NCI-H1048 (cell line): ENCODE data around the gene CNPY2.
"Not testable (repeated sequence)": the region's sequence is repeated elsewhere in the genome, so short reads cannot be mapped to it uniquely, and the experiment has no call there.

Source experiments
- DNase-seq: peaks from one replicate; lab custom pipeline; 2025; lab: John Stamatoyannopoulos, UW

CNPY2 gene

DNA sequence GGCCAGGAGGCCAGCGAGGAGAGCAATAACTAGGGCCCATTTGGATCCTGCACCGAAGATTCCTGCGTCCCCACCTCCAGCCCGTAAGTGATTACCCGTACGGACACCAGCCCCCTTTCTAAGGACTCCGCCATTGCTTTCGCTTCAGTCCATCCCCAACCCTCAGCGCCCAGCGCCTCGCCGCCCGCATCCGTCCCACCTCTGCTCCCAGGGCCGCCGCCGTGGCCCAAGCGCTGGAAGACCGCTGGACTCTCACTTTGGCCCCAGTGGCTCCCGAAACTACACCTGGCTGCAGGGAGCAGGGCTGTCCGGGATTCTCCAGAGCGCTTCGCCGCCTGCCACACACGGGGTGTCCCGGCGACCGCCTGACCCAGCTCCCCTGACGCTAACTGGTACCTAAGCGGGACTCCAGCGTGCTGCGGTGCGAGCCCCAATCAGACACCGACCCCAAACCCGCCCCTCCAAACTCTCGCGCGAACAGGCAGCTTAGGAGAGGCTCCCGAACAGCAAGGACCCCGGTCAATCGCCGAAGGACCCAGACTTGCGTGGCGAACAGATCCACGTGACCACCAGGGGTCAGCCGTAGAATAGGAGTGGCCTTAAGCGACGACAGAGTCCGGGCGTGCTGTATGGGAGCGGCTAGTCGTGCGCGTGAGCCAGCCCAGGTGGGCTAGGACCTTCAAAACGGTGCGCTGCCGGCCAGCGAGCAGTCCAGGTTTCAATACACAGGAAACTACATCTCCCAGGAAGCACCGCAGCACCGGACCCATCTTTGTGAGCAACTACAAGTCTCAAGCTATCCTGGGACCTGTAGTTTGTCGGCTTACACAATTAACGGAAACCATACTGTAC lies at the start of gene CNPY2:
Gene CNPY2, minus strand, starts transcription at position 367 of the 852 bp plus-strand sequence. CDS start 771 bp downstream, outside the sequence.
- DNase-seq: peak; percentile 88

DNA sequence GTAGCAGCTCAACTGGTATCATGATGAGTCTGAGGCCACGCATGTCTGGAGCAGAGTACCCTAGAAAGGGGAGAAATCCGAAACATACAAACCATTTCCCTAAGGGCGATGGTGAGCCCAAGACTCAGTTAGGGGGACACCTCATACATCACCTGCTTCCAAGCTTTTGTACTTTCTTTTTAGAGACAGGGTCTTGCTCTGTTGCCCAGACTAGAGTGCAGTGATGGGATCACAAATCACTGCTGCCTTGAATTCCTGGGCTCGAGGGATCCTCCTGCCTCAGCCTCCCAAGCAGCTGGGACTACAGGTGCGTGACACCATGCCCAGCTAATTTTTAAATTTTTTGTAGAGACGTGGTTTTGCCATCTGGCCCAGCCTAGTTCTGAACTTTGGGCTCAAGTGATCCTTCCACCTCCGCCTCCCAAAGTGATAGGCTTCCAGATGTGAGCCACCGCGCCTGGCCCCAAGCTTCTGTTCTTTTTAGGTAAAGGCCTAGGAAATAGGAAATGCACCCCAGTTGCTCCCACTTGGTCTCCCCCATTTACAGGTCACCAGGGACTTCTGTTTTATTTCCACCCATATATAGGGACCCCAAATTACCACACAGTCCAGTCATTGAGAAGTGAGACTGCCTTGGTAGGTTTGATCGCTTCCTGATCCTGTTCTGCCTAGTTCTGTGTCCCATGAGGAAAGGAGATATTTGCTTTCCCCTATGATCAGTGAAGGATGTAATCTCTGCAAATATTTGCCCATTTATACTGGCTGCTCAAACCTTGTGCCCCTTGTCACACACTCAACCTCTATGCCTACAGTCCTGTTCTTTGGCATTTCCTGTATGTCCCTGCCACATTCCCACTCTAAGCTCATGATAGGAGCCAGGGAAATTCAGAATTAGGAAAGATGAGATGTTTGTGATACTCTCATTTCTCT lies 46.6 kb upstream of the CNPY2 start, which contains the start of gene APOF:
Gene APOF, minus strand, starts transcription at position 728 of the 930 bp plus-strand sequence. Its CDS starts 112 bp downstream, at position 616.
- no peak for DNase-seq

DNA sequence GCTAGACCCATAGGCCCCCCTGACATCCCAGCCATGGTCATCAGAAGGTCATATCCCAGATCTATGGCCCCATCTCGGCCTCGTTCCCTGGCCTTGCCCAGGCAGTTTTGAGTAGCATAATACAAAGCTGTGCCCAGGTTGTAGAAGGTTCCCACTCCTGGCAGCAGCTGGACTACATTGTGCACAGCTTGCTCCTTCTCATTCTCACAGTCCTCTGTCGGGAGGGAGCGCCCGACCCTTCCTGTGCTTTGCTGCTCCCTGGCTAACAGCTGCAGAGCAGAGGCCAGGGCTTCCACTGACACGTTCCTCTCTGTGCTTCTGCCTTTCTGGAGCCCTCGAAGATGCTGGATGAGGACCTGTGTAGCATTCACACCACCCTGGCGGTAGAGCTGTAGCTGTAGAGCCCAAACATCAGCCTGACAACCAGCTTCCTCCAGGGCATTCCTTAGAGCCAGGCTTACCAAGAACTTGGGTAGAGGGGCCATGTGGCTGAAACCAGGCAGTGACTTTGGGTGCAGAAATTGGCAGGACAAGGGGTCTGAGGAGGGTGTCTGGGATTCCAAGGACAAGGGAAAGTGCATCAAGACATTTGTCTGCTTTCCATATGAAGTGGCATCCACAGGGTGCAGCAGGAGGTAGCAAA lies 45.8 kb upstream of the CNPY2 start:
- DNase-seq: no peak

DNA sequence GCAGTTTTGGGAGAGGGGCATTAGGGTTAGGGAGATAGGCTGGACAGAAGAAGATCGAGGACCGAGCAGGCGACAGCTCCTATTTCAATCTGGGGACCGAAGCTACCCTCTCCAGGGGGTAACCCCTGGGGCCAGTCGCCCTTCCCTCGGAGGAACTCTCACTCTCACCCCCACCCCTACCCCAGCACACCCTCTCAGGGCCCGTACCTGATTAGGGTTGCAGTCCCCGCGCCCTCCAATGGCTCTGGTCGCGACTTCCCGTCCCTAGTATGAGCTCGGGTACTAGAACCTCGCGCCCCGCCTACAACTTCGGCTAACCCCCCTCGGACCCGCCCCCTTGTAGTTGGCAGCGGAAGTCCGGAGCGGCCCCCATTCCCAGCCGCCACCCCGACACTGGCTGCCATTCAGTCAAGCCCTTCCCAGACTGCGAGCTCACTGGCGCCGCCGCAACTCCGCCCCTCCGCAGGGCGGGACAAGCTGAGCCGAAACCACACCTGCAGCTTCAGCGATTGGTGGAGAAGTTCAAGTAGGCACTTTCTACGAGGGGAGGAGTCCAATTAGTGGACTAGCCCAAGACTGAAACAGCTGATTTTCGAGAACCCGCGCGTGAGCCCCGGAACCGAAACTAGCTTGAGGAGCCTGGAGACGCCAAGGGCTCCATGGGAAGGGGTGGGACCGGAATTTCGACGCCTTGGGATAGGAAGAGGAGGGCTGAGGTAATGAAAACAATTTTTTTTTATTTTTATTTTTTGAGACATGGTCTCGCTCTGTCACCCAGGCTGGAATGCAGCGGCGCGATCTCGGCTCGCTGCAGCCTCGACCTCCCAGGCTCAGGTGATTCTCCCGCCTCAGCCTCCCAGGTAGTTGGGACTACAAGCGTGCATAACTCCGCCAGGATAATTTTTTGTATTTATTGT lies 44.3 kb upstream of the CNPY2 start, which contains the start of gene STAT2:
Gene STAT2, minus strand, starts transcription at position 257 of the 917 bp plus-strand sequence. CDS start 3,536 bp downstream, outside the sequence.
- DNase-seq: peak; percentile 100

DNA sequence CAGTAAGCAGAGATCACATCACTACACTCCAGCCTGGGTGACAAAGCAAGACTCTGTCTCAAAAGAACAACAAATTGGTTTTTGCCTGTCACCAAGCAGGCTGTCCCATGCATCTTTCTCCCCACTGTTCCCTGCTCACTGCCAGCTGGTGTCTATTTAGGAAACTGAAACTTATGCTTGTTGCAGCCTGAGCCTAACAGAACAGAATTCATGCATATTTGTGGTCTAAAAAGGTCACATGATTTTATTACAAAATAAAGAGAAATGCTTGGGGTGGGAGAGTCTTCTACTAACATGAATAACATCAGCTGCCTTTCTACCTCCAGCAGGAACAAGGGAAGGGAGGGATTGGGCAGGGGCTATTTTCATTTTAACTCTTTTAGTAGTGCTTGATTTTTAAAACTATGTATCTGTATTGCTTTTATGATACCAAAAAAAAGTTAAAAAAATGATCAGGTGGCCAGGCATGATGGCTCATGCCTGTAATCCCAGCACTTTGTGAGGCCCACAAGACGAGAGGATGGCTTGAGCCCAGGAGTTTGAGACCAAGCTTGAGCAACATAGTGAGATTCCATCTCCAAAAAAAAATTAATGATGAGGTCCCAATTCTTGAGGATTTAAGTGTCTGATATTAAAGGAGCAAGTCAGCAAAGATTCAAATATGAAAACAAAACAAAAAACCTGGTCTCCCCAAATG lies 43.2 kb upstream of the CNPY2 start:
- DNase-seq: no peak

DNA sequence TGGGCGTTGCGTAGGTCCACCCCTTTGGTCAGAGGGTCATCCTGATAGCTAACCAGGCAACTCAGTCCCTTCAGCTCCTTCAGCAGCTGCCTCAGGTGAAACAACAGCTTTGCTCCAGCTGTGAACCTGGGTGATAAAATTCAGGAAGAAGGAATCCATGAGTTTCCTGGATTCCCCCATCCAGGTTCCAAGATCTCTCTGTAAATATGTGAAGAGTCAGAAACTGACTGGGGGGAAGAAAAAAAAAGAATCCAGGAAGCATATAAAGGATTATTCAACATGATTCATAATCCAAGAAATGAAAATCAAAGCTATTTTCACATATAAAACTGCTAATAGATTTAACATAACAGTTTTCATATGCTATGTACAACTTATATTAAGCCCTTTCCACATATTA lies 35.5 kb upstream of the CNPY2 start:
- DNase-seq: no peak

DNA sequence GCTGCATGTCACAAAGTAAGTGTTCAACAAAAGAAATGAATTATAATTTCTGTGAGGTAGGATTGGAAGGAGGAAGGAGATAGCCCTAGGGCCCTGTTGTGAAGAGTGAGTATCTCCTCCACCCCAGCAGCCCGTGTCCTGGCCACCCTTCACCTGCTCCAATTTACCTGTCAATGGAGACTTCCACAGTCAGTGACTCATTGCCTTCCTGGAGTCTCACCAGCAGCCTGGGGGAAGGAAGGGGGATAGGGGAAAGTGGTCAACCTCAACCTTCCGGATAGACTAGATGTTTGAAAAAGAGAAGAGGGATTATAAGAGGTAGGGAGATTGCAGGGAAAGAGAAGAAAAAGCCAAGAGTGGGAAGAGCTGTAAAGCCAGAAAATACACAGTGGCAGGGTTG lies 34.9 kb upstream of the CNPY2 start:
- DNase-seq: no peak

DNA sequence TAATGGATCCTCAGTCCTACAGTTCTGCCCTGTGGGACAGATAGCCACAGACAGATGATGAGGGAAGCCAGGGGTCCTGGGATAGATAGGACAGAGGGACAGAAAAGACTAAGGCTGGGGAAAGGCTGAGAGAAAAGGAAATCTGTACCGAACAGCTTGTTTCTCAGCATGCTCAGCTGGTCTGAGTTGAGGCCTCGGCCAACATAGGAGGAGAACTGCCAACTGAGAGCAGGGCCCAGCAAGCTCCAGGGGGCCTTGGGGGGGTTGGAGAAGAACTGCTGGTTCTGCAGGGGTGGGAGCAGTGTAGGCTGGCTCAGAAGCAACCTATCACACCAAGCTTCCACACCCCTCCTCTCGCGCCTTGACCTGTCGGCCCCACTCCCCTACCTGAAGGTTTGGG lies 33.0 kb upstream of the CNPY2 start:
- no peak for DNase-seq

DNA sequence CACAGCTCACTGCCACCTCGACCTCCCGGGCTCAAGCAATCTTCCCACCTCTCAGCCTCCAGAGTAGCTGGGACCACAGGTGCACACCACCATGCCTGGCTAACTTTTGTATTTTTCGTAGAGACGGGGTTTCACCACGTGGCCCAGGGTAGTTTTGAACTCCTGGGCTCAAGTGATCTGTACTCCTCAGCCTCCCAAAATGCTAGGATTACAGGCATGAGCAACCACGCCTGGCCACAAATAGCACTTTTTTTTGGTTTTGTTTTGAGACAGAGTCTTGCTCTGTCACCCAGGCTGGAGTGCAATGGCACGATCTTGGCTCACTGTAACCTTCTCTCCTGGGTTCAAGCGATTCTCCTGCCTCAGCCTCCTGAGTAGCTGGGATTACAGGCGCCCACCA lies 31.5 kb upstream of the CNPY2 start:
- DNase-seq: not testable (repeated sequence)

DNA sequence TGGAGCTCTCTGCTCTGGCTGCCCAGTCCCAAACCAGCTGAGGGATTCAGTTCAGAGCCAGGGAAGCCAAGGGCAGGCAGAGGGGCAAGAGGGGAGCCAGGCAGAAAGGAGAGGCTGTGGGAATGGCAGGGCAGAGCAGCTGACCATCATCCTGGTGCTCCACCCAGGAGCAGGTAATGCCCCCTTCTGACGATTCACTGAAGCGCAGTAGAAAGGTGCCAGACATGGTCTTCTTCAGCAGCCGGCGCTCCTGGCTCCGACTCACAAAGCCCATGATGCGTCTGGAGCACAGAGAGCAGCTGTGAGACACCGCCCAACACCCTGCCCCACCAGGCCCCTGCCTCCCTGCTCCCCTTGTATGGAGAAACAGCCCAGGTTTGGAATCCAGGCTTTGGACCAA lies 30.9 kb upstream of the CNPY2 start:
- DNase-seq: no peak

DNA sequence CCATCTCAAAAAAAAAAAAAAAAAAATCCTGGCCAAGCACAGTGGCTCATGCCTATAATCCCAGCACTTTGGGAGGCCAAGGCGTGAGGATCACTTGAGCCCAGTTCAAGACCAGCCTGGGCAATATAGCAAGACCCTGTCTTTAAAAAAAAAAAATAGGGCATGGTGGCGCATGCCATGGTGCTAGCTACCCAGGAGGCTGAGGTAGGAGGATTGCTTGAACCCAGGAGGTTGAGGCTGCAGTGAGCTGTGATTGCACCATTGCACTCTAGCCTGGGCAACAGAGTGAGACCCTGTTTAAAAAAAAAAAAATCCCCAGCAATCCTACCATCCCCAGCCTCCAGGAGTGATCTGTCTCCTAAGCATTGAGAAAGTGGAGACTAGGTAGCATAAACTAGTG lies 26.5 kb upstream of the CNPY2 start:
- not testable (repeated sequence) for DNase-seq

DNA sequence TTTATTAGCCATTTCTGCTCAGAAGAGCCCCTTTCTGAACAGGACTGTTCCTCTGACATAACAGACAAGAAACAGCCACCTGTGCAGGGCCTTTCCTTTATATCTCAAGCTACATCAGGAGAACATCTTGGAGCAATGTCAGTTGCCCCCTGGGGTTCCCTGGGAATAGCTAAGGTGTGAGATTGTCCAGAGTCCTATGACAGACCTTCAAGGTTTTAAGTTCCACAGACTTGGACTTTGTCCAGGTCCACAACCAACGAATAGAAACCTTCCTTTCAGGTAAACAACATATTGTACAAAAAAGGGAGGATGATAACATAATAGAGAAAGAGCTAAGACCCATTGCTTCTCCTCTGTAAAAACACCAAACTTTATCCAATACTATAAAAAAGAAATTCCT lies 25.8 kb upstream of the CNPY2 start:
- DNase-seq: no peak

DNA sequence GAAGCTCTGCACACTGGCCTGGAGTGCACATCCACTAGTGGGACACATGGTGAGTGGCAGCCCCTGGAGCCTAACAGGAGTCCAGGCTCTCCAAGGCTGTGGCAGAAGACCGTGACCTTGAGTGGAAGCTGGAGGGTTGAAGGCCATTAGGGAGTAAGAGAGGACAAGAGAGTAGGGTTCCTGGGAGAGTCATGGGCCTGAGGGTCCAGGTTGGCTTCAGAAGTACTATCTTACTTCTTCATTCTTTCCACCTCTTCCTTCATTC lies 23.3 kb upstream of the CNPY2 start:
- DNase-seq: no peak

DNA sequence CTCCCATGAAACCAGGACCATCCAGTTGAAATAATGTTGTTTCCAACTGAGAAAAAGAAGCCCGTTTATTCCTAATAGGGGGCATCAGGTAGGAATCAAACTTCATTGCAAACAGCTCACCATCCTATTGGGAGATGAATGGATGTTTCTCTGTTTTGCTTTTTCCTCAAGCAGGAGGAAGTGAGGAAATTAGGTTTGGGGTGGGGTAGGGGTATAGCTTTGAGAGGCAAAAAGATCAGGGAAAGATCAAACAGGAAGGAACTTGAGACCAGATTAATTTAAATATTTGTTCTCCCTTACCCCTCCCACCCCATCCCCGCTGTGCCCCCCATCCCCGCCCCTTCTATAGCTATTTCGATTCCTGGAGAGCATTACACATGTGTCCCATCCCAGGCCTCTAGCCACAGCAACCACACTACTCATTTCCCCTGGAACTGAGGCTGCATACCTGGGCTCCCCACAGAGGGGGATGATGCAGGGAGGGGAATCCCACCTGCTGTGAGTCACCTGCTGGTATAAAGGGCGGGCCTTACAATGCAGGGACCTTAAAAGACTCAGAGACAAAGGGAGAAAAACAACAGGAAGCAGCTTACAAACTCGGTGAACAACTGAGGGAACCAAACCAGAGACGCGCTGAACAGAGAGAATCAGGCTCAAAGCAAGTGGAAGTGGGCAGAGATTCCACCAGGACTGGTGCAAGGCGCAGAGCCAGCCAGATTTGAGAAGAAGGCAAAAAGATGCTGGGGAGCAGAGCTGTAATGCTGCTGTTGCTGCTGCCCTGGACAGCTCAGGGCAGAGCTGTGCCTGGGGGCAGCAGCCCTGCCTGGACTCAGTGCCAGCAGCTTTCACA lies 22.7 kb upstream of the CNPY2 start, which contains the start of gene IL23A:
Gene IL23A, plus strand, starts transcription at position 577 of the 850 bp plus-strand sequence. Its CDS starts 161 bp downstream, at position 738.
- DNase-seq: no peak

DNA sequence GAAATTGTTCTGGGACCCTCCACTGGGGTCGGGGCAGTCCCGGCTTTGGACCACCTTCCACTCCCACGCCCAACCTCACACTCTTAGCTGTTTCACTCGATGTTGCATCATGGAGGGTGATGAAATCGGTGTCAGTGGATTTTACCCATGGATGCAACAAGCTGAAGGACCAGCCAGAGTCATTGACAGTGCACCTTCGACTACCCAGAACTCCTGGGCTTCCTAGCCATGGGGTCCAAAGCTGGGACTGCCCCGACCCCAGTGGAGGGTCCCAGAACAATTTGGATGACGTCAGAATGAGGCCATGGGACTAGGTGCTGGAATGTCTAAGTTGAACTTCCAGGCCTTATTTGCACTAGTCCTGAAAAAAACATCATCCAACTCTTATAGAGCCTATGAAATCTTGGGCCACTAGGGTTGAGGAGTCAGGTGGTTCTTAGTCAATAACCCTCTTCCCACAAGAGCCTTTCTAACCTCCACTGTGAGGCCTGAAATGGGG lies 22.0 kb upstream of the CNPY2 start:
- DNase-seq: no peak

DNA sequence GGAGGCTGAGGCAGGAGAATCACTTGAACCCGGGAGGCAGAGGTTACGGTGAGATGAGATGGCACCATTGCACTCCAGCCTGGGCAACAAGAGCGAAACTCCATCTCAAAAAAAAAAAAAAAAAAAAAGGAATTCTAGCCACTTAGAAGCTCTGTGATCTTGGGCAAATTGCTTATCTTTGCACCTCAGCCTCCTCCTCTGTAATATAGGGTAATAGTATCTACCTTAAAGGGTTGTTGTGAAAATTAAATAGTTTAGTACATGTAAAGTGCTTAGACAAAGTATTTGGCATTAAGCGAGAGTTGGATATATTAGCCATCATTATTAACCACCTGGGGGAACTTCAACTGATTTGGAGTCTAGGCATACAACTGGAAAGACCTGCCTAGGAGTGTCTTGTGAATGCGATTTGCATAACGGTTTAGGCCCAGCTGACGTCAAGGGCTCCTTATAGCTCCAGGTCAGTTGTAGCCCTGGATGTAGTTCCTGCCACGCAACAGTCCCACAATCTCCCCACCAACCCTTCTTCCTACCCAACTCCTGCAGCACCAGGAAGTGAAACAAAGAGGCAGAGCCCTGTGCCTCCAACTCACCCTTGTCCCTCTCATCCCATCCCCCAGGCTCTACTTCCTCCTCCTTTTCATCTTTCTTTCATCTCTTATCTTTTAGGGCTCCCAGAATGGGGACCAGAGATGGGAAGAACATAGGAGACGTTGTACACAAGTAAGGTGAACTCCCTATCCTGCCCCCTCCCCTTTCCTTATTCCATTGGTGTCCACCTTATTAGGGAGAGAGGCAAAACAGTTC lies 20.8 kb upstream of the CNPY2 start:
- peak; percentile 37 for DNase-seq

DNA sequence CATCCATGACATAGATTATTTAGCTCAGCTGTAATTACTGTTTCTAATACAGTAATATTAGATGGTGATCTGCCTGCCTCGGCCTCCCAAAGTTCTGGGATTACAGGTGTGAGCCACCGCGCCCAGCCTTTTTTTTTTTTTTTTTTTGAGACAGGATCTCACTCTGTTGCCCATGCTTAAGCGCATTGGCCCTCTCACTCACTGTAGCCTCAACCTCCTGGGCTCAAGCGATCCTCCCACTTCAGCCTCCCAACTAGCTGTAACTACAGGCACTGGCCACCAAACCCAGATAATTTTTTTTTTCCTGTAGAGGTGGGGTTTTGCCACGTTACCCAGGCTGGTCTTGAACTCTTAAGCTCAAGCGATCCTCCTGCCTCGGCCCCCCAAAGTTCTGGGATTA lies 19.7 kb upstream of the CNPY2 start:
- not testable (repeated sequence) for DNase-seq

DNA sequence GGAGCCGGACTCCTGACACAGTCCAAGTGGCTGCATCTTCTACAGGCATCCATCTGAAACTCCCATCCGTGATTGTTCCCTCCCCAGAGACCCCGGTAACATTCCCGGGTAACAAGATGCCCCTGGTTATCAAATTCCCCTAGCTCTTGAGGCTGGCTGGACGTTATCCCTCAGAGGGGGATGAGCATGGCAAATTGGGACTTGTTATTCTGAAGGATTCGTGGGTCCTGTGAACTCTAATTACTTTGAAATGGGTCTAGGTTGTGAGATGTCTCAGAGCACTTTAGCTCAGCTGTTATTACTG lies 18.7 kb upstream of the CNPY2 start:
- DNase-seq: no peak
